HCT116 (cell line): Measurements from ENCODE around the gene CCDC82.

ENCODE experiments used
- ATF3 ChIP-seq: IDR thresholded peaks from 2 replicates; pipeline ENCODE4 v1.6.1; 2012
- CTCF ChIP-seq, 3 experiments: fragments of 200-600 bp in 1 of 3; sonication (generic) in 1 of 3; IDR thresholded peaks in 2 of 3; conservative IDR thresholded peaks in 1 of 3; 2 replicates each; pipeline ENCODE4 v1.5.1; 2012 to 2017; ENCODE audit warnings: low read depth in 2 of 3, low read length in 2 of 3, antibody characterized with exemption in 1 of 3, borderline replicate concordance in 1 of 3, control low read depth in 1 of 3, mild to moderate bottlenecking in 1 of 3, mixed read lengths in 1 of 3, mixed run types in 1 of 3, moderate library complexity in 1 of 3; ENCODE audit not compliant: insufficient read depth in 1 of 3
- EZH2 ChIP-seq: fragments of 200-600 bp; sonication (generic); IDR thresholded peaks from 2 replicates; pipeline ENCODE4 v1.6.1; 2017; ENCODE audit warnings: antibody characterized with exemption, mixed run types
- EZH2phosphoT487 ChIP-seq: fragments of 200-600 bp; IDR thresholded peaks from 2 replicates; pipeline ENCODE4 v1.6.1; 2018; ENCODE audit warnings: antibody characterized with exemption, borderline replicate concordance
- POLR2A ChIP-seq: IDR thresholded peaks from 2 replicates; pipeline ENCODE4 v1.7.0; 2011; ENCODE audit warnings: borderline replicate concordance; ENCODE audit not compliant: insufficient read depth, insufficient read length; ENCODE audit errors: extremely low read depth
- POLR2AphosphoS5 ChIP-seq: IDR thresholded peaks from 2 replicates; pipeline ENCODE4 v1.6.1; 2011; ENCODE audit warnings: mild to moderate bottlenecking, low read depth, low read length, moderate library complexity
- RAD21 ChIP-seq: IDR thresholded peaks from 2 replicates; pipeline ENCODE4 v1.6.1; 2012; ENCODE audit warnings: low read depth, mild to moderate bottlenecking
- REST ChIP-seq: IDR thresholded peaks from 2 replicates; pipeline ENCODE4 v1.6.1; 2012; ENCODE audit warnings: low read depth
- SIN3A ChIP-seq: IDR thresholded peaks from 2 replicates; pipeline ENCODE4 v1.6.1; 2012; ENCODE audit warnings: low read depth
- SRF ChIP-seq: IDR thresholded peaks from 2 replicates; pipeline ENCODE4 v1.6.1; 2012; ENCODE audit warnings: low read depth
- YY1 ChIP-seq: IDR thresholded peaks from 2 replicates; pipeline ENCODE4 v1.6.1; 2011; ENCODE audit warnings: low read length, low read depth, moderate library complexity, mild to moderate bottlenecking; ENCODE audit not compliant: insufficient replicate concordance; ENCODE audit errors: extremely low read depth

- TF ChIP-seq CTCF (IDR thresholded peaks at IDR 0.05 in 2 of 3, conservative IDR thresholded peaks at IDR 0.05 in 1 of 3; ENCODE audit: borderline replicate concordance in 1 of 3, insufficient read depth in 1 of 3, low read depth in 2 of 3, low read length in 2 of 3) (no peak), EZH2phosphoT487 (no peak), POLR2A (no peak), RAD21 (no peak), SIN3A (no peak), REST (no peak), POLR2AphosphoS5 (no peak), EZH2 (no peak), ATF3 (no peak), SRF (no peak), YY1 (no peak)
Measured at GRCh38 chr11:96366024-96366423, 23.7 kb downstream of the CCDC82 start.
